Activated CD4-positive, alpha-beta T cell treated with anti-CD3 and anti-CD28 coated beads, Interleukin-2, amount 10 ng/mL, durations not matched to agents 7 days and 5 days (primary cell): ENCODE measurements around the gene CT45A6. TPM values are rescaled to one million over a fixed set of nuclear protein-coding genes. Genes with fewer than 3 reads are reported as not detected.
"Not testable (repeated sequence)": the region's sequence is repeated elsewhere in the genome, so short reads cannot be mapped to it uniquely, and the experiment has no call there.

Experiments used
- CTCF ChIA-PET: fragments of 350-600 bp; sonication (Branson Sonifier 250); formaldehyde crosslinking; loops from one replicate; lab custom pipeline; 2021; ENCODE audit warnings: antibody characterized with exemption; lab: Charles Lee
- POLR2A ChIA-PET: fragments of 350-600 bp; sonication (Branson Sonifier 250); formaldehyde crosslinking; loops from one replicate; lab custom pipeline; 2021; ENCODE audit warnings: antibody characterized with exemption; lab: Charles Lee
- DNase-seq: peaks from one replicate; pipeline ENCODE4 v3.0.0-alpha.2; 2020
- H3K27ac Mint-ChIP-seq: one replicate; pipeline ENCODE4 v1.8.0; 2021; ENCODE audit warnings: mild to moderate bottlenecking, moderate library complexity, mixed read lengths
- H3K27me3 Mint-ChIP-seq: one replicate; pipeline ENCODE4 v1.8.0; 2021; ENCODE audit warnings: mixed read lengths
- H3K36me3 Mint-ChIP-seq: one replicate; pipeline ENCODE4 v1.8.0; 2021; ENCODE audit warnings: low read depth, mixed read lengths
- H3K4me1 Mint-ChIP-seq: one replicate; pipeline ENCODE4 v1.8.0; 2021; ENCODE audit warnings: mixed read lengths
- H3K4me3 Mint-ChIP-seq: one replicate; pipeline ENCODE4 v1.8.0; 2021; ENCODE audit warnings: mild to moderate bottlenecking, moderate library complexity, mixed read lengths
- H3K9me3 Mint-ChIP-seq: one replicate; pipeline ENCODE4 v1.8.0; 2021; ENCODE audit warnings: mixed read lengths
- total RNA-seq, 2 experiments: library from RNA; stranded (reverse); gene quantifications; one replicate each; pipeline ENCODE4 v1.2.3, GENCODE V29; 2021

CT45A6 gene, protein sequence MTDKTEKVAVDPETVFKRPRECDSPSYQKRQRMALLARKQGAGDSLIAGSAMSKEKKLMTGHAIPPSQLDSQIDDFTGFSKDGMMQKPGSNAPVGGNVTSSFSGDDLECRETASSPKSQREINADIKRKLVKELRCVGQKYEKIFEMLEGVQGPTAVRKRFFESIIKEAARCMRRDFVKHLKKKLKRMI
- total RNA-seq: not detected

GRCh38 chrX:135802687-135803086 lies at the start of gene CT45A6:
TSS of gene CT45A6 (minus strand) at chrX:135802787. CDS start at chrX:135798993, 3,794 bp downstream.
- H3K27ac Mint-ChIP-seq, CTCF ChIA-PET, POLR2A ChIA-PET, H3K9me3 Mint-ChIP-seq, H3K4me1 Mint-ChIP-seq, H3K4me3 Mint-ChIP-seq, H3K27me3 Mint-ChIP-seq, H3K36me3 Mint-ChIP-seq, DNase-seq: not testable (repeated sequence)

DNA sequence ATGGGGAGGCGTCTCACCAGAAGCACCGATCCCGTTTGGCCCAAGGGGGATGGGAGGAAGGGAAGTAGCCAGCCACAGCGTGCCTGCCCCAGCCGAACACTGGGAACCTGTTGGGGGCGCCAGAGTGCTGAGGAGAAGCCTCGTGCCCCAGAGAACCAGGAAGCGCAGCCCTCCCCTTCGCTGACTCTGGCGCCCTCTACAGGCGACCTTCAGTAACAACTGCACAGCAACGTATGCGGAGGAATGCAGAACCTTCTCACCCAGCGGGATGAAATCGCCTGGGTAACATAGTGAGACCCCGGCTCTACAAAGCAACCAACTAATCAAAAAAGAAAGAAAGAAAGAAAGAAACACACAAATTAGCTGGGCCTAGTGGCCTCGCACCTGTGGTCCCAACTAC lies 34.6 kb upstream of the CT45A6 start, which contains the start of gene CT45A7:
Gene CT45A7, minus strand, starts transcription at position 101 of the 400 bp plus-strand sequence. CDS start 3,747 bp downstream, outside the sequence.
- H3K9me3 Mint-ChIP-seq, DNase-seq, H3K27ac Mint-ChIP-seq, H3K4me1 Mint-ChIP-seq, H3K27me3 Mint-ChIP-seq, H3K4me3 Mint-ChIP-seq, CTCF ChIA-PET, H3K36me3 Mint-ChIP-seq, POLR2A ChIA-PET: not testable (repeated sequence)

DNA sequence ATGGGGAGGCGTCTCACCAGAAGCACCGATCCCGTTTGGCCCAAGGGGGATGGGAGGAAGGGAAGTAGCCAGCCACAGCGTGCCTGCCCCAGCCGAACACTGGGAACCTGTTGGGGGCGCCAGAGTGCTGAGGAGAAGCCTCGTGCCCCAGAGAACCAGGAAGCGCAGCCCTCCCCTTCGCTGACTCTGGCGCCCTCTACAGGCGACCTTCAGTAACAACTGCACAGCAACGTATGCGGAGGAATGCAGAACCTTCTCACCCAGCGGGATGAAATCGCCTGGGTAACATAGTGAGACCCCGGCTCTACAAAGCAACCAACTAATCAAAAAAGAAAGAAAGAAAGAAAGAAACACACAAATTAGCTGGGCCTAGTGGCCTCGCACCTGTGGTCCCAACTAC lies 17.3 kb upstream of the CT45A6 start, which contains the start of gene CT45A2:
Gene CT45A2, minus strand, starts transcription at position 101 of the 400 bp plus-strand sequence. CDS start 3,747 bp downstream, outside the sequence.
- H3K27ac Mint-ChIP-seq, CTCF ChIA-PET, H3K4me1 Mint-ChIP-seq: not testable (repeated sequence)

DNA sequence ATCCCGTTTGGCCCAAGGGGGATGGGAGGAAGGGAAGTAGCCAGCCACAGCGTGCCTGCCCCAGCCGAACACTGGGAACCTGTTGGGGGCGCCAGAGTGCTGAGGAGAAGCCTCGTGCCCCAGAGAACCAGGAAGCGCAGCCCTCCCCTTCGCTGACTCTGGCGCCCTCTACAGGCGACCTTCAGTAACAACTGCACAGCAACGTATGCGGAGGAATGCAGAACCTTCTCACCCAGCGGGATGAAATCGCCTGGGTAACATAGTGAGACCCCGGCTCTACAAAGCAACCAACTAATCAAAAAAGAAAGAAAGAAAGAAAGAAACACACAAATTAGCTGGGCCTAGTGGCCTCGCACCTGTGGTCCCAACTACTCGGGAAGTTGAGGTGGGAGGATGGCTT lies 17.2 kb downstream of the CT45A6 start, which contains the start of gene CT45A5:
Gene CT45A5, minus strand, starts transcription at position 101 of the 400 bp plus-strand sequence. CDS start 3,774 bp downstream, outside the sequence.
- H3K27me3 Mint-ChIP-seq, H3K4me3 Mint-ChIP-seq, H3K9me3 Mint-ChIP-seq, H3K4me1 Mint-ChIP-seq, DNase-seq, H3K27ac Mint-ChIP-seq, POLR2A ChIA-PET, CTCF ChIA-PET, H3K36me3 Mint-ChIP-seq: not testable (repeated sequence)

More for the DNA sequence above, 17.3 kb upstream of the CT45A6 start, which contains the start of gene CT45A2:
- H3K36me3 Mint-ChIP-seq, DNase-seq, H3K27me3 Mint-ChIP-seq, POLR2A ChIA-PET, H3K4me3 Mint-ChIP-seq, H3K9me3 Mint-ChIP-seq: not testable (repeated sequence)

- H3K4me1 Mint-ChIP-seq, H3K9me3 Mint-ChIP-seq, H3K27ac Mint-ChIP-seq, H3K4me3 Mint-ChIP-seq, H3K36me3 Mint-ChIP-seq, CTCF ChIA-PET, H3K27me3 Mint-ChIP-seq, POLR2A ChIA-PET, DNase-seq: not testable (repeated sequence)
Observed at GRCh38 chrX:135768091-135768490, 34.5 kb downstream of the CT45A6 start, which contains the start of gene CT45A3. TSS of gene CT45A3 (minus strand) at chrX:135768191. CDS start at chrX:135764444, 3,747 bp downstream.

DNA sequence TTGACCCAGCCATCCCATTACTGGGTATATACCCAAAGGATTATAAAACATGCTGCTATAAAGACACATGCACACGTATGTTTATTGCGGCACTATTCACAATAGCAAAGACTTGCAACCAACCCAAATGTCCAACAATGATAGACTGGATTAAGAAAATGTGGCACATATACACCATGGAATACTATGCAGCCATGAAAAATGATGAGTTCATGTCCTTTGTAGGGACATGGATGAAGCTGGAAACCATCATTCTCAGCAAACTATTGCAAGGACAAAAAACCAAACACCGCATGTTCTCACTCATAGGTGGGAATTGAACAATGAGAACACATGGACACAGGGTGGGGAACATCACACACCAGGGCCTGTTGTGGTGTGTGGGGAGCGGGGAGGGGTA lies 57.8 kb downstream of the CT45A6 start:
- H3K36me3 Mint-ChIP-seq, H3K4me3 Mint-ChIP-seq, H3K27me3 Mint-ChIP-seq, DNase-seq, POLR2A ChIA-PET, H3K4me1 Mint-ChIP-seq, CTCF ChIA-PET, H3K9me3 Mint-ChIP-seq, H3K27ac Mint-ChIP-seq: not testable (repeated sequence)

Other genes starting within 250 kb of the CT45A6 start
- gene CT45A1, start 89.1 kb downstream of the CT45A6 start, total RNA-seq: not detected
- not detected for gene CT45A3, start 34.6 kb downstream of the CT45A6 start, total RNA-seq
- not detected for gene CT45A5, start 17.3 kb downstream of the CT45A6 start, total RNA-seq
- gene CT45A2, start 17.2 kb upstream of the CT45A6 start, total RNA-seq: not detected
- not detected for gene CT45A7, start 34.5 kb upstream of the CT45A6 start, total RNA-seq
- not detected for gene CT45A8, start 51.8 kb upstream of the CT45A6 start, total RNA-seq
- gene CT45A9, start 69.0 kb upstream of the CT45A6 start, total RNA-seq: not detected
- gene CT45A10, start 90.7 kb upstream of the CT45A6 start, total RNA-seq: not detected
- gene SAGE1, start 90.9 kb upstream of the CT45A6 start, total RNA-seq: not detected
- 10 to 100 TPM; 19.1 to 23.1 TPM for gene MMGT1, start 171.2 kb upstream of the CT45A6 start, total RNA-seq
- 10 to 100 TPM; 17.2 to 17.6 TPM for gene SLC9A6, start 182.6 kb upstream of the CT45A6 start, total RNA-seq